ENCODE results near the gene CCDC92. TPM values are rescaled to one million over a fixed set of nuclear protein-coding genes. Genes with fewer than 3 reads are reported as not detected.
A peak's percentile ranks its signal among the peaks of the same experiment; 100 is the strongest.

Gene CCDC92
- polyA plus RNA-seq, 2 of the 4 experiments (the other 2 are of a cell fraction) = 27.2 to 27.5 TPM

GRCh38 chr12:123897221-123897620 lies 75.4 kb downstream of the CCDC92 start:
- ATAC-seq (peak in 1 of 2 experiments; percentile 32; a peak in 1 of 6 replicates), FAIRE-seq (no peak), DNase-seq (ENCODE audit: low read depth in 1 of 2, low spot score in 1 of 2) (peak in 1 of 2 experiments; percentile 23)
- Histone ChIP-seq H3K4me2 (no peak overlapping the region), H3K9me3 (no peaks in the 10 kb centered on the region), H3K4me1 (peaks cover 5% of the 10 kb centered on the region; the same call in 1 of the 3 replicates), H3K4me3 (no peak overlapping the region), H3K27ac (no peak overlapping the region)
- 48% methylated on average over 5 of the region's 5 CpGs for WGBS (ENCODE audit: missing lambda C conversion rate)
- TF ChIP-seq JUNB (IDR thresholded peaks at IDR 0.05) (0 out of 2 replicates have a peak, but pooled peaks have one; percentile 14), FOSL2 (IDR thresholded peaks at IDR 0.05) (no peak), FOSL2 (CRISPR knock-in tag; IDR thresholded peaks at IDR 0.05) (0 out of 2 replicates have a peak, but pooled peaks have one; percentile 33), FOSB (CRISPR knock-in tag; IDR thresholded peaks at IDR 0.05) (no peak), REST (IDR thresholded peaks at IDR 0.05) (no peak)
- POLR2A ChIA-PET = no interaction called here
- CTCF ChIA-PET = no interaction called here

DNA sequence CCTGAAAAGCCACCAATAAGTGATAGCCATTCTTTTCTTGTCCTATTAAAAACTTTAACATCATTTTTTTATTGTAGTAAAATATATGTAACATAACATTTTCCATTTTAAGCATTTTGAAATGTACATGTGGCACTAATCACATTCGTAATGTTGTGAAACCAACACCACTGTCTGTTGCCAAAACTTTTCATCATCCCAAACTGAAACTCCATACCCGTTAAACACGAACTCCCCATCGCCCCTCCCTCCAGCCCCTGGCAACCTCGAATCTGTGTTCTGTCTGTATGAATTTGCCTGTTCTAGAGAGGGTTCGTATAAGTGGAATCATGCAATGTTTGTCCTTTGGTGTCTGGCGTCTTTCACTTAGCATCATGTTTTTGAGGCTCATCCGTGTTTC lies 75.9 kb downstream of the CCDC92 start:
- ATAC-seq = no peak
- WGBS (ENCODE audit: missing lambda C conversion rate) = 50% methylated on average over 8 of the region's 8 CpGs
- ChIA-PET CTCF (interaction anchor here (1.1 kb wide), 1 partner anchor 10 kb away, joined by 4 read pairs; no protein-coding TSS in a partner anchor), POLR2A (no interaction called here)
- peaks cover 5% of the 10 kb centered on the region; the same call in 2 of the 3 replicates for H3K4me1 ChIP-seq
- DNase-seq (ENCODE audit: low read depth in 1 of 2, low spot score in 1 of 2) = no peak
- FAIRE-seq = no peak
- TF ChIP-seq CHD4 (IDR thresholded peaks at IDR 0.05; ENCODE audit: borderline replicate concordance) = no peak
- no peak for TF ChIP-seq ZC3H11A (IDR thresholded peaks at IDR 0.05)
- TF ChIP-seq BCL3 (IDR thresholded peaks at IDR 0.05) = no peak
- TF ChIP-seq EP300 (IDR thresholded peaks at IDR 0.05) = no peak
- TF ChIP-seq PHF8 (IDR thresholded peaks at IDR 0.05; ENCODE audit: borderline replicate concordance, low read depth) = no peak
- TF ChIP-seq RCOR1 (IDR thresholded peaks at IDR 0.05; ENCODE audit: low read depth, low read length) = no peak
- TF ChIP-seq HES2 (IDR thresholded peaks at IDR 0.05) = no peak
- TF ChIP-seq ELK1 (IDR thresholded peaks at IDR 0.05; ENCODE audit: low read depth, low read length) = no peak
- no peak for TF ChIP-seq POLR2A (IDR thresholded peaks at IDR 0.05; ENCODE audit: low read length)
- no peak for TF ChIP-seq TP53 (CRISPR knock-in tag; IDR thresholded peaks at IDR 0.05)
- no peak overlapping the region for H3K4me3 ChIP-seq
- H3K27ac ChIP-seq = no peak overlapping the region
- no peak overlapping the region for H3K4me2 ChIP-seq
- H3K9me3 ChIP-seq = no peaks in the 10 kb centered on the region

DNA sequence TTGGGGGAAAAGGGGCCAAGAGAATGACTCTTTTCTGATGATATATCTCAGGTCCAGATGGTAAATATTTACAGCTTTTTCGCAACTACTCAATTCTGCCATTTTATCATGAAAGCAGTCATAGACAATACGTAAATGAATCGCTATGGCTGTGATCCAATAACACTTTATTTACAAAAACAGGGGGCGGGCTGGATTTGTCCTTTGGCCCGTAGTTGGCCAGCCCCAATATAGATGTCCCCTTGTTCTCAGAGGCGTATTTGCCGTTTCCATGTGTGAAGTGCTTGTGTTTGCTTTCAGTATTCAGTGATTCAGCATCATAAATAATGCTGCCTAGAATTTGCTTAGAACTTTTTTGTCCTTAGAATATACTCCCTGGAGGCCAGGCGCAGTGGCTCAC lies 77.2 kb downstream of the CCDC92 start:
- H3K4me3 ChIP-seq = no peak overlapping the region
- H3K27ac ChIP-seq = no peak overlapping the region
- H3K4me2 ChIP-seq = no peak overlapping the region
- ChIA-PET CTCF (interaction anchor here (1.1 kb wide), 1 partner anchor 11 kb away, joined by 4 read pairs; no protein-coding TSS in a partner anchor), POLR2A (no interaction called here)
- 71% methylated on average over 8 of the region's 8 CpGs for WGBS (ENCODE audit: missing lambda C conversion rate)
- FAIRE-seq (no peak), ATAC-seq (no peak), DNase-seq (ENCODE audit: low read depth in 1 of 2, low spot score in 1 of 2) (no peak)
- H3K4me1 ChIP-seq = peaks cover 10% of the 10 kb centered on the region; the same call in 2 of the 3 replicates
- H3K9me3 ChIP-seq = no peaks in the 10 kb centered on the region
- TF ChIP-seq REST (IDR thresholded peaks at IDR 0.05) (no peak), CEBPB (IDR thresholded peaks at IDR 0.05) (no peak), ELK1 (IDR thresholded peaks at IDR 0.05; ENCODE audit: low read depth, low read length) (no peak), ATOH8 (CRISPR knock-in tag; IDR thresholded peaks at IDR 0.05; ENCODE audit: low read depth) (no peak), RNF2 (IDR thresholded peaks at IDR 0.05; ENCODE audit: borderline replicate concordance, low read depth) (no peak), ZC3H11A (IDR thresholded peaks at IDR 0.05) (no peak)
- TF ChIP-seq, protein P1, sequence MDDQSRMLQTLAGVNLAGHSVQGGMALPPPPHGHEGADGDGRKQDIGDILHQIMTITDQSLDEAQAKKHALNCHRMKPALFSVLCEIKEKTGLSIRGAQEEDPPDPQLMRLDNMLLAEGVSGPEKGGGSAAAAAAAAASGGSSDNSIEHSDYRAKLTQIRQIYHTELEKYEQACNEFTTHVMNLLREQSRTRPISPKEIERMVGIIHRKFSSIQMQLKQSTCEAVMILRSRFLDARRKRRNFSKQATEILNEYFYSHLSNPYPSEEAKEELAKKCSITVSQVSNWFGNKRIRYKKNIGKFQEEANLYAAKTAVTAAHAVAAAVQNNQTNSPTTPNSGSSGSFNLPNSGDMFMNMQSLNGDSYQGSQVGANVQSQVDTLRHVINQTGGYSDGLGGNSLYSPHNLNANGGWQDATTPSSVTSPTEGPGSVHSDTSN (IDR thresholded peaks at IDR 0.05) = no peak

Measured in A549 (cell line).